HS-5 (cell line): Measurements from ENCODE around the gene TIAM1.

Source experiments
- DNase-seq: peaks from one replicate; pipeline ENCODE4 v3.0.0-alpha.2; 2012; ENCODE audit warnings: low read depth

TIAM1 gene

GRCh38 chr21:31135531-31136184, 208.4 kb downstream of the TIAM1 start:
- DNase-seq = no peak

- no peak for DNase-seq
Observed at GRCh38 chr21:31133243-31133830, 210.7 kb downstream of the TIAM1 start.

GRCh38 chr21:31132574-31133242, 211.4 kb downstream of the TIAM1 start:
- no peak for DNase-seq

- DNase-seq = no peak
Observed at GRCh38 chr21:31130821-31131220, 213.2 kb downstream of the TIAM1 start.

GRCh38 chr21:31128234-31128633, 215.8 kb downstream of the TIAM1 start:
- DNase-seq = no peak

GRCh38 chr21:31124010-31124409, 220.1 kb downstream of the TIAM1 start:
- DNase-seq = no peak

- no peak for DNase-seq
Observed at GRCh38 chr21:31119199-31119598, 224.9 kb downstream of the TIAM1 start.

- peak; percentile 73 for DNase-seq
Observed at GRCh38 chr21:31117128-31117916, 226.7 kb downstream of the TIAM1 start.

GRCh38 chr21:31115249-31115648, 228.8 kb downstream of the TIAM1 start:
- DNase-seq = no peak

- no peak for DNase-seq
Observed at GRCh38 chr21:31111093-31111492, 233.0 kb downstream of the TIAM1 start.

GRCh38 chr21:31110430-31110829, 233.6 kb downstream of the TIAM1 start:
- no peak for DNase-seq

- DNase-seq = no peak
Observed at GRCh38 chr21:31107871-31108270, 236.2 kb downstream of the TIAM1 start.

- no peak for DNase-seq
Observed at GRCh38 chr21:31107176-31107785, 236.8 kb downstream of the TIAM1 start.

- no peak for DNase-seq
Observed at GRCh38 chr21:31103571-31104265, 240.3 kb downstream of the TIAM1 start.

- no peak for DNase-seq
Observed at GRCh38 chr21:31103163-31103562, 240.9 kb downstream of the TIAM1 start.

GRCh38 chr21:31099122-31099521, 244.9 kb downstream of the TIAM1 start:
- no peak for DNase-seq

GRCh38 chr21:31098576-31099005, 245.5 kb downstream of the TIAM1 start:
- peak; percentile 16 for DNase-seq

GRCh38 chr21:31092832-31093625, 251.0 kb downstream of the TIAM1 start:
- no peak for DNase-seq

GRCh38 chr21:31090376-31090775, 253.7 kb downstream of the TIAM1 start:
- no peak for DNase-seq

GRCh38 chr21:31088474-31088751, 255.6 kb downstream of the TIAM1 start:
- no peak for DNase-seq
